SK-N-SH treated with all-trans-retinoic acid at 6 μM for 48 hours (cell line): Measurements from ENCODE around the gene KCTD2.

Source experiments
- ARNTL ChIP-seq: fragments of 450-650 bp; formaldehyde crosslinking; IDR thresholded peaks from 2 replicates; pipeline ENCODE4 v1.5.0; 2020; ENCODE audit warnings: low read depth, mild to moderate bottlenecking, moderate library complexity, borderline replicate concordance
- BACH2 ChIP-seq: fragments of 250-450 bp; sonication (Bioruptor Pico); IDR thresholded peaks from 2 replicates; pipeline ENCODE4 v1.9.0; 2021; ENCODE audit warnings: mild to moderate bottlenecking, borderline replicate concordance
- CSDC2 ChIP-seq: fragments of 250-450 bp; sonication (Bioruptor Pico); IDR thresholded peaks from 2 replicates; pipeline ENCODE4 v1.5.0; 2020; ENCODE audit warnings: mild to moderate bottlenecking, moderate library complexity
- GLIS3 ChIP-seq: fragments of 250-450 bp; sonication (Bioruptor Pico); IDR thresholded peaks from 2 replicates; pipeline ENCODE4 v1.5.0; 2020; ENCODE audit warnings: mild to moderate bottlenecking, moderate library complexity
- ISL1 ChIP-seq: fragments of 250-450 bp; sonication (Bioruptor Pico); IDR thresholded peaks from 2 replicates; pipeline ENCODE4 v2.1.2; 2022; ENCODE audit warnings: mild to moderate bottlenecking, moderate library complexity
- OSR1 ChIP-seq: fragments of 250-450 bp; sonication (Bioruptor Pico); IDR thresholded peaks from 2 replicates; pipeline ENCODE4 v1.8.0; 2022; ENCODE audit warnings: moderate library complexity, mild to moderate bottlenecking, inconsistent platforms
- PATZ1 ChIP-seq: fragments of 250-450 bp; sonication (Bioruptor Pico); IDR thresholded peaks from 2 replicates; pipeline ENCODE4 v1.8.0; 2020; ENCODE audit warnings: mild to moderate bottlenecking, moderate library complexity, borderline replicate concordance
- RARB ChIP-seq: fragments of 250-450 bp; sonication (Bioruptor Pico); IDR thresholded peaks from 2 replicates; pipeline ENCODE4 v1.8.0; 2021; ENCODE audit warnings: mild to moderate bottlenecking, moderate library complexity
- ZFP3 ChIP-seq: fragments of 250-450 bp; sonication (Bioruptor Pico); IDR thresholded peaks from 2 replicates; pipeline ENCODE4 v1.5.0; 2020; ENCODE audit warnings: mild to moderate bottlenecking, moderate library complexity
- ZFP30 ChIP-seq: fragments of 450-650 bp; formaldehyde crosslinking; IDR thresholded peaks from 2 replicates; pipeline ENCODE4 v1.5.0; 2022; ENCODE audit warnings: mild to moderate bottlenecking, moderate library complexity
- ZNF565 ChIP-seq: fragments of 450-650 bp; formaldehyde crosslinking; conservative IDR thresholded peaks from 2 replicates; pipeline ENCODE4 v1.5.0; 2020; ENCODE audit warnings: low read depth, mild to moderate bottlenecking, moderate library complexity
- ZNF8 ChIP-seq: fragments of 450-650 bp; formaldehyde crosslinking; IDR thresholded peaks from 2 replicates; pipeline ENCODE4 v1.5.0; 2020; ENCODE audit warnings: mild to moderate bottlenecking, moderate library complexity
- TF ChIP-seq, protein P1 (sequence below): fragments of 250-450 bp; sonication (Bioruptor Pico); IDR thresholded peaks from 2 replicates; pipeline ENCODE4 v1.5.1; 2020; ENCODE audit warnings: low read depth, mild to moderate bottlenecking, moderate library complexity

- TF ChIP-seq ZNF565 (no peak), ZNF8 (no peak), GLIS3 (CRISPR knock-in tag) (no peak), RARB (CRISPR knock-in tag) (no peak), BACH2 (CRISPR knock-in tag) (no peak), ZFP3 (CRISPR knock-in tag) (no peak), PATZ1 (CRISPR knock-in tag) (no peak), OSR1 (CRISPR knock-in tag) (no peak), ZFP30 (CRISPR knock-in tag) (no peak), ARNTL (CRISPR knock-in tag) (no peak), ISL1 (CRISPR knock-in tag) (no peak), CSDC2 (CRISPR knock-in tag) (no peak)
- TF ChIP-seq, protein P1, sequence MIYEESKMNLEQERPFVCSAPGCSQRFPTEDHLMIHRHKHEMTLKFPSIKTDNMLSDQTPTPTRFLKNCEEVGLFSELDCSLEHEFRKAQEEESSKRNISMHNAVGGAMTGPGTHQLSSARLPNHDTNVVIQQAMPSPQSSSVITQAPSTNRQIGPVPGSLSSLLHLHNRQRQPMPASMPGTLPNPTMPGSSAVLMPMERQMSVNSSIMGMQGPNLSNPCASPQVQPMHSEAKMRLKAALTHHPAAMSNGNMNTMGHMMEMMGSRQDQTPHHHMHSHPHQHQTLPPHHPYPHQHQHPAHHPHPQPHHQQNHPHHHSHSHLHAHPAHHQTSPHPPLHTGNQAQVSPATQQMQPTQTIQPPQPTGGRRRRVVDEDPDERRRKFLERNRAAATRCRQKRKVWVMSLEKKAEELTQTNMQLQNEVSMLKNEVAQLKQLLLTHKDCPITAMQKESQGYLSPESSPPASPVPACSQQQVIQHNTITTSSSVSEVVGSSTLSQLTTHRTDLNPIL (CRISPR knock-in tag), result no peak
Measured at GRCh38 chr17:75001915-75002843, 44.8 kb upstream of the KCTD2 start.
